ENCODE results near the gene STAC3. TPM values are rescaled to one million over a fixed set of nuclear protein-coding genes. Genes with fewer than 3 reads are reported as not detected.

STAC3 gene
- polyA plus RNA-seq, 1 experiment: 0.25 TPM

DNA sequence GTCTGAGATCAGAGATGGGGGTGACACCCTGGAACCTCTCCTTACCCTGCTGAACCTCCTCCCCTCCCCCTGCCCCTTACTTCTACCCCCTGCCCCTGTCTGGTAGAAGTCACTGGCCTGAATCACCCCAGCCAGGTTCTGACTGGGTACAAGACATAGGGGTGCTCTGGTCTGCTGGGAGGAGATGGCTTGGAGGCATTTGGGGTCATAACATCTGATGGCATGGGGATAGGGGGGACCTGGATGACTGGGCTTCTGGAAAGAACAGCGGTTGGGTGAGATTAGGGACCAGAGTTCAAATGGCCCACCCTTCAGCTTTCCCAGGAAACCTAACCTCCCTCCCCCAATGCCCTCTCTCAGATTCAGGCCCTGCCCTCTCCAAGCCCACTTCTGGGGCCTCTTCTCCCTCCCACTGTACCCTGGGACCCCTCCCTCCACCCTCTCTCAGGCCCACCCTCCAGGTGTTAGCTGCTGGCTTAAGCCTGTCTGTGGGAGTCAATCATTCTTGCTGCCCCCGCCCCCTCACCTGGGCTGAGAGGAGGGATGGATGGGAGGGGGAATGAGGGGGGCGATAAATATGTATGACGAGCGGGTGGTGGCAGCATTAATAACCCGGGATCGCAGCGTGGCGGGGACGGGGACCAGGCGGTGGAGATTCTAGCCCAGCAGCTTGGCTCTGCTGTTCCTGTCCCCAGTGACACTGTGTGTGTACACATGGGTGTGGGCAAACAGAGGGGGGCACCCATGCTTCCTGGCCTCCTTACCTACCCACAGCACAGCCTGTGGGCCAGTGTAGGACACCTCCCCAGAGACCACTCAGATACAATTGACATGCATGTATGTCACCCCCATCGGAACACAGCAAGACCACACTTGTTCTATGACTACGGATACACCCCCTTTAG, 28.4 kb downstream of the STAC3 start:
- DNase-seq (ENCODE audit: low read depth, low spot score): no peak
- H3K9me3 ChIP-seq (ENCODE audit: control insufficient read depth, insufficient read depth, low read length): no peaks in the 10 kb centered on the region; the same call in 1 of the 2 replicates
- H3K27ac ChIP-seq (ENCODE audit: low read depth, low read length): no peak overlapping the region
- ChIA-PET CTCF (interaction anchor here (3.4 kb wide), 1 partner anchor 8 kb away, joined by 16 read pairs; no protein-coding TSS in a partner anchor), POLR2A (interaction anchor here (0.6 to 1.0 kb wide), 2 partner anchors 7 to 21 kb away, joined by 5 read pairs; partner anchors contain the start of gene SHMT2)
- H3K4me3 ChIP-seq (ENCODE audit: low read depth, low read length): no peak overlapping the region
- TF ChIP-seq, protein P1, sequence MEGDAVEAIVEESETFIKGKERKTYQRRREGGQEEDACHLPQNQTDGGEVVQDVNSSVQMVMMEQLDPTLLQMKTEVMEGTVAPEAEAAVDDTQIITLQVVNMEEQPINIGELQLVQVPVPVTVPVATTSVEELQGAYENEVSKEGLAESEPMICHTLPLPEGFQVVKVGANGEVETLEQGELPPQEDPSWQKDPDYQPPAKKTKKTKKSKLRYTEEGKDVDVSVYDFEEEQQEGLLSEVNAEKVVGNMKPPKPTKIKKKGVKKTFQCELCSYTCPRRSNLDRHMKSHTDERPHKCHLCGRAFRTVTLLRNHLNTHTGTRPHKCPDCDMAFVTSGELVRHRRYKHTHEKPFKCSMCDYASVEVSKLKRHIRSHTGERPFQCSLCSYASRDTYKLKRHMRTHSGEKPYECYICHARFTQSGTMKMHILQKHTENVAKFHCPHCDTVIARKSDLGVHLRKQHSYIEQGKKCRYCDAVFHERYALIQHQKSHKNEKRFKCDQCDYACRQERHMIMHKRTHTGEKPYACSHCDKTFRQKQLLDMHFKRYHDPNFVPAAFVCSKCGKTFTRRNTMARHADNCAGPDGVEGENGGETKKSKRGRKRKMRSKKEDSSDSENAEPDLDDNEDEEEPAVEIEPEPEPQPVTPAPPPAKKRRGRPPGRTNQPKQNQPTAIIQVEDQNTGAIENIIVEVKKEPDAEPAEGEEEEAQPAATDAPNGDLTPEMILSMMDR (IDR thresholded peaks at IDR 0.05; ENCODE audit: low read depth, low read length): no peak
- peaks cover 41% of the 10 kb centered on the region for H3K27me3 ChIP-seq (ENCODE audit: control insufficient read depth, insufficient read depth, low read length)

DNA sequence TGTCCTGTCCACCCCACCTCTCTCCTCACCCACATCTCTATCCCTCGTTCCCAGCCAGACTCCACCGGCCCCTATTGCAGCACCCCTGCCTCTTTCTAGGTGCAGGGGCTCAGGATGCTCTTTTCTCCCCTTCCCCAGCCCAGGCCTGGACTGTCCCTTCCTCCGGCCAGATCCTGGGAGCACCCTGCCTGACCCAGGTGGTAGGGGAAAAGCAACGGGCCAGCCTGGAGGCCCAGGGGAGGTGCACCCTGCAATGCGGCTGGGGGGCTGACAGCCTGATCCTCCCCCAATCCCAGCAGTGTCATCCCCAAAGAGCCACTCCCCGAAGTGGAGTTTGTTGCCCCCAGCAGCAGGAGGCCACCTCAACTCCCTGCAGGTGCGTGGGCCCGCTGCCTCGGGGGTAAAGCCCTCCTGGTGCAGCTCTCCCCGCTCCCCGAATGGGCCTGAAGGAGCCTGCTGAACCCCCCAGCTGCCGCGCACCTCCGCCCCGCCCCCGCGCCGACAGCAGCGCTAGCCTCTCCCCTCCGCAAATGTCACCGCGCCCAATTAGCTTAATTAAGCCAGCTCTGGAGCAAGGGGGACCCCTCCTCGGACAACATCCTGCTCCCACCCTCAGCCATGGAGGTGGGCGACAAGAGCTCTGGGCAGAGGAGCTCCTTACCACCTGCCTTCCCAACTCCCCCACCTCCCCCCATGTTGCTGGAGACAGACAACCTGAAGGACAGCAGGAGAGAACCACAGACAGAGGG, 29.6 kb downstream of the STAC3 start:
- Histone ChIP-seq H3K27ac (ENCODE audit: low read depth, low read length) (no peak overlapping the region), H3K4me3 (ENCODE audit: low read depth, low read length) (no peak overlapping the region), H3K27me3 (ENCODE audit: control insufficient read depth, insufficient read depth, low read length) (peaks cover 46% of the 10 kb centered on the region), H3K9me3 (ENCODE audit: control insufficient read depth, insufficient read depth, low read length) (no peaks in the 10 kb centered on the region; the same call in 1 of the 2 replicates)
- ChIA-PET POLR2A (interaction anchor here (1.0 kb wide), 1 partner anchor 9 kb away, joined by 5 read pairs; the partner anchor contains the start of gene SHMT2), CTCF (interaction anchor here (0.9 kb wide), 1 partner anchor 23 kb away, joined by 5 read pairs; no protein-coding TSS in a partner anchor)
- DNase-seq (ENCODE audit: low read depth, low spot score): no peak
- TF ChIP-seq, protein P1 (IDR thresholded peaks at IDR 0.05; ENCODE audit: low read depth, low read length): no peak

DNA sequence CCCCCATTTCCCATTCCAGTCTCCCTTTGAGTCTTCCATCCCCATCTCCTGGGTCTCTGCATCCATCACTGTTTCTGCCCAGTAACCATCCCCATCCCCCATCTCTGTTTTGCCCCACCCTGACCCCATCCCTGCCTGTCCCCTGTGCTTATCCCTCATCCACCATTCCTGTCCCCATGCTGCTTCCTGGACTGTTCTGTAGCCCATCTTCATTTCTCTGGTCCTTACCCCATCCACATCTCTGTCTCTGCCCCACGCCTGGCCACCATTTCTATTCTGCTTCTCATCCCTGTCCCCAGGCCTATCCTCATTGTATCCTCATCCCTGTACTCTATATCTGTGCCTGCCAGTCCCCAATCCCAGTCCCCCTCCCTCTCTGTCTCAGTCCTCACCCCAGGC, 30.2 kb downstream of the STAC3 start:
- no peak overlapping the region for H3K27ac ChIP-seq (ENCODE audit: low read depth, low read length)
- DNase-seq (ENCODE audit: low read depth, low spot score): no peak
- no peaks in the 10 kb centered on the region; the same call in 1 of the 2 replicates for H3K9me3 ChIP-seq (ENCODE audit: control insufficient read depth, insufficient read depth, low read length)
- ChIA-PET CTCF (no interaction called here), POLR2A (no interaction called here)
- TF ChIP-seq, protein P1 (IDR thresholded peaks at IDR 0.05; ENCODE audit: low read depth, low read length): no peak
- peaks cover 49% of the 10 kb centered on the region for H3K27me3 ChIP-seq (ENCODE audit: control insufficient read depth, insufficient read depth, low read length)
- H3K4me3 ChIP-seq (ENCODE audit: low read depth, low read length): no peak overlapping the region

DNA sequence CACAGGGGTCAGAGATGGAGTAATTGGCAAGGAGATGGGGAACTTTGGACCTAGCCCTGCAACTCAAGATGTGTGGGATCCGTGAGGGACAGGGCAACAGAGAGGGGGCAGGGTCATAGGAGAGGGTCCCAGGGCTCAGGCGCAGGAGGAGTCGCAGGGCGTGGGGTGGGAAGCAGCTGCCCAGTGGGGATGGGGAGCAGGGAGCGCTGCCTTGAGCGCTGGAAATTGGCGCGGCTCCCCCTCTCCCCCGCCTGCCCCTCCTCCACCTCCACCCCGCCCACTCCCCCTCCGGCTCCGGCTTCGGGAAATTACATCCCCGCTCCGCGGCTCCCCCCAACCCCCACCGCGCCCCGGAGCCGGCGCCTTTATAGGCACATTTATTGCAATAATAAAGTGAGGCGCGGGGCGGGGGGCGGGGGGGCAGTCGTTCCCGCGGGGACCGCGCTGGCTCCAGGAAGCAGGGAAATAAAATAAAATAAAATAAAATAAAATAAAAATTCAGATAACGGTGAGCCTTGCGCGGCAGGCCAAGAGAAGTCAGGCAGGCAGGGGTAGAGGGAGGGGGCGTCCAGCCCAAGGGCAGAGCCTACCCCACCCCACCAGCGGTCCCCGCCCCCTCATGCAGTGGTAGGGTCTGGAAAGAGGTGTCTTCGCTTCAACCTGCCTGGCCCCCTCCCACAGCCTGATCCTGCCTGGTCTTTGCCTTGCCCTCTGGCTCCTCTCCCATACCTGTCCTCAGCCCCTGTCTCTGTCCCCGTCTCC, 30.8 kb downstream of the STAC3 start:
- no peak overlapping the region for H3K4me3 ChIP-seq (ENCODE audit: low read depth, low read length)
- POLR2A ChIA-PET: interaction anchor here (2.8 kb wide), 1 partner anchor 10 kb away, joined by 16 read pairs; the partner anchor contains the start of gene SHMT2
- TF ChIP-seq, protein P1 (IDR thresholded peaks at IDR 0.05; ENCODE audit: low read depth, low read length): no peak
- no peaks in the 10 kb centered on the region; the same call in 1 of the 2 replicates for H3K9me3 ChIP-seq (ENCODE audit: control insufficient read depth, insufficient read depth, low read length)
- peaks cover 54% of the 10 kb centered on the region for H3K27me3 ChIP-seq (ENCODE audit: control insufficient read depth, insufficient read depth, low read length)
- no peak for DNase-seq (ENCODE audit: low read depth, low spot score)
- no peak overlapping the region for H3K27ac ChIP-seq (ENCODE audit: low read depth, low read length)
- CTCF ChIA-PET: interaction anchor here (1.0 to 1.4 kb wide), 2 partner anchors 19 to 22 kb away, joined by 6 to 9 read pairs; no protein-coding TSS in a partner anchor

All from AG04450 (cell line).